Measurements from ENCODE around the gene NOB1. TPM values are rescaled to one million over a fixed set of nuclear protein-coding genes. Genes with fewer than 3 reads are reported as not detected.
A peak's percentile ranks its signal among the peaks of the same experiment; 100 is the strongest.

NOB1 gene
- polyA plus RNA-seq, 2 of the 4 experiments (the other 2 are of a cell fraction) = 123 to 134 TPM

DNA sequence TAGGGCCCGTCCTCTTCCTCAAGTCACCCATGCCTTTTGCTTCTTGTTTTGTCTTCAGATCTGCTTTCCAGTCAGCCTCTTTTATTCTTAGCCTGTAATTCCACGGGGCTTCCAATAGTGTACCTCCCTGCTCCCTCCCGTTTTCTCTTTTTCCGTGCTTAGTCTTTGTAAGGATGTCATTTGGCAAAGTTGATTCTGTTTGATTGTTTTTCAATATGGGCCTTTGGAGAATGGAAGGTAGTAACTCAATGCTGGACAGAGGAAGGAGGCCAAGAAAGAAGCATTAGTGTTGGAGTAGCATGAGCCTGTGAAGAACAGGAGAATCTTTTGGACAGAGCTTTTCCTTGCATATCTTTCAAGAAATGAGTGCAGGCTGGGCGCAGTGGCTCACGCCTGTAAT, 13.9 kb upstream of the NOB1 start:
- WGBS (ENCODE audit: missing lambda C conversion rate) = 90% methylated on average over 6 of the region's 6 CpGs
- Histone ChIP-seq H3K4me1 (peaks cover 3% of the 10 kb centered on the region; the same call in 2 of the 3 replicates), H3K4me2 (no peak overlapping the region), H3K27ac (no peak overlapping the region), H3K4me3 (no peak overlapping the region), H3K9me3 (no peaks in the 10 kb centered on the region)
- DNase-seq (ENCODE audit: low read depth in 1 of 2, low spot score in 1 of 2) (no peak), ATAC-seq (no peak), FAIRE-seq (no peak)
- POLR2A ChIA-PET = no interaction called here
- no peak for TF ChIP-seq MAFK (IDR thresholded peaks at IDR 0.05; ENCODE audit: partially characterized antibody)
- TF ChIP-seq HOXB5 (CRISPR knock-in tag; IDR thresholded peaks at IDR 0.05) = no peak
- TF ChIP-seq JUNB (IDR thresholded peaks at IDR 0.05) = no peak
- TF ChIP-seq, protein P1, sequence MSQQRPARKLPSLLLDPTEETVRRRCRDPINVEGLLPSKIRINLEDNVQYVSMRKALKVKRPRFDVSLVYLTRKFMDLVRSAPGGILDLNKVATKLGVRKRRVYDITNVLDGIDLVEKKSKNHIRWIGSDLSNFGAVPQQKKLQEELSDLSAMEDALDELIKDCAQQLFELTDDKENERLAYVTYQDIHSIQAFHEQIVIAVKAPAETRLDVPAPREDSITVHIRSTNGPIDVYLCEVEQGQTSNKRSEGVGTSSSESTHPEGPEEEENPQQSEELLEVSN (IDR thresholded peaks at IDR 0.05; ENCODE audit: borderline replicate concordance, low read depth) = no peak
- TF ChIP-seq NR3C1 (IDR thresholded peaks at IDR 0.05) = no peak
- TF ChIP-seq FOXS1 (CRISPR knock-in tag; IDR thresholded peaks at IDR 0.05) = no peak
- TF ChIP-seq CBX8 (IDR thresholded peaks at IDR 0.05) = no peak
- no peak for TF ChIP-seq RCOR1 (IDR thresholded peaks at IDR 0.05; ENCODE audit: low read depth, low read length)
- no peak for TF ChIP-seq SMC3 (IDR thresholded peaks at IDR 0.05)
- TF ChIP-seq, protein P2, sequence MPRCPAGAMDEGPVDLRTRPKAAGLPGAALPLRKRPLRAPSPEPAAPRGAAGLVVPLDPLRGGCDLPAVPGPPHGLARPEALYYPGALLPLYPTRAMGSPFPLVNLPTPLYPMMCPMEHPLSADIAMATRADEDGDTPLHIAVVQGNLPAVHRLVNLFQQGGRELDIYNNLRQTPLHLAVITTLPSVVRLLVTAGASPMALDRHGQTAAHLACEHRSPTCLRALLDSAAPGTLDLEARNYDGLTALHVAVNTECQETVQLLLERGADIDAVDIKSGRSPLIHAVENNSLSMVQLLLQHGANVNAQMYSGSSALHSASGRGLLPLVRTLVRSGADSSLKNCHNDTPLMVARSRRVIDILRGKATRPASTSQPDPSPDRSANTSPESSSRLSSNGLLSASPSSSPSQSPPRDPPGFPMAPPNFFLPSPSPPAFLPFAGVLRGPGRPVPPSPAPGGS (IDR thresholded peaks at IDR 0.05) = no peak
- no peak for TF ChIP-seq POLR2A (IDR thresholded peaks at IDR 0.05; ENCODE audit: low read length)
- CTCF ChIA-PET = interaction anchor here (1.3 kb wide), 1 partner anchor 45 kb away, joined by 3 read pairs; no protein-coding TSS in a partner anchor

DNA sequence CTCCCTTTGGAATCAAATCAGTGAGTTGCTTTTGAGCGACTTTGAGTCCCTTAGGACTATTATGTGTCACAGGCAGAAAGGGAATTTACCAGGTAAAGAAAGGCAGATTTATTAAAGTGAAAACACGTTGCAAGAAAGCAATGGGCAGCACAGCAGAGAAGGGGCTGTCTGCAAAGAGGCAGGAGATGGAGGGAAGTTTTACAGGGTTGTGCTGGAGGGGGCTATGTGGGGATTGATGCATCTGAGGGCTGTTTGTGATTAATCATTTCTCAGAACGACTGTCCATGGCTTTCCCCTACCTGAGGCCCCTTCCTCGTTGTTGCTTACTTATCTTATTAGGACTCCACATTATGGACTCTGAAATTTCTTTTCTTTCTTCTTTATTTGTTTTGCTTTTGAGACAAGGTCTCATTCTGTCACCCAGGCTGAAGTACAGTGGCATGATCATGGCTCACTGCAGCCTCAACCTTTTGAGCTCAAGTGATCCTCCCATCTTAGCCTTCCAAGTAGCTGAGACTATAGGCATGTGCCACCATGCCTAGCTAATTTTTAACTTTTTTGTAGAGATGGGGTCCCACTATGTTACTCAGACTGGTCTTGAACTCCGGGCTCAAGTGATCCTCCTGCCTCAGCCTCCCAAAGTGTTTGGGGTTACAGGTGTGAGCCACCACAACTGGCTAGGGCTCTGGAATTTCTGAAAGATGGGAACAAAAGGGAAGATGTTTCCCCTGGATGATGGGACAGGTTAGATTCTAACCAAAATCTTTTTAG, 12.9 kb upstream of the NOB1 start:
- H3K4me3 ChIP-seq = no peak overlapping the region
- WGBS (ENCODE audit: missing lambda C conversion rate) = 86% methylated on average over 5 of the region's 5 CpGs
- H3K4me2 ChIP-seq = no peak overlapping the region
- no peak for TF ChIP-seq MAZ (IDR thresholded peaks at IDR 0.05; ENCODE audit: borderline replicate concordance, low read depth, low read length)
- TF ChIP-seq CHD2 (IDR thresholded peaks at IDR 0.05; ENCODE audit: low read length, partially characterized antibody) = no peak
- TF ChIP-seq EHMT2 (IDR thresholded peaks at IDR 0.05; ENCODE audit: low read depth) = no peak
- no peak for TF ChIP-seq POLR2A (IDR thresholded peaks at IDR 0.05; ENCODE audit: low read length)
- TF ChIP-seq HES2 (IDR thresholded peaks at IDR 0.05) = no peak
- no peak for TF ChIP-seq EHF (CRISPR knock-in tag; IDR thresholded peaks at IDR 0.05)
- no peak for TF ChIP-seq ATOH8 (CRISPR knock-in tag; IDR thresholded peaks at IDR 0.05; ENCODE audit: low read depth)
- no peak for TF ChIP-seq HOXB5 (CRISPR knock-in tag; IDR thresholded peaks at IDR 0.05)
- TF ChIP-seq HDAC2 (IDR thresholded peaks at IDR 0.05) = no peak
- TF ChIP-seq NFE2L2 (conservative IDR thresholded peaks at IDR 0.05; ENCODE audit: low read length) = no peak
- TF ChIP-seq JUNB (IDR thresholded peaks at IDR 0.05) = no peak
- no peak for TF ChIP-seq MAFK (IDR thresholded peaks at IDR 0.05; ENCODE audit: partially characterized antibody)
- TF ChIP-seq CBX8 (IDR thresholded peaks at IDR 0.05) = no peak
- TF ChIP-seq, protein P3, sequence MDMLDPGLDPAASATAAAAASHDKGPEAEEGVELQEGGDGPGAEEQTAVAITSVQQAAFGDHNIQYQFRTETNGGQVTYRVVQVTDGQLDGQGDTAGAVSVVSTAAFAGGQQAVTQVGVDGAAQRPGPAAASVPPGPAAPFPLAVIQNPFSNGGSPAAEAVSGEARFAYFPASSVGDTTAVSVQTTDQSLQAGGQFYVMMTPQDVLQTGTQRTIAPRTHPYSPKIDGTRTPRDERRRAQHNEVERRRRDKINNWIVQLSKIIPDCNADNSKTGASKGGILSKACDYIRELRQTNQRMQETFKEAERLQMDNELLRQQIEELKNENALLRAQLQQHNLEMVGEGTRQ (IDR thresholded peaks at IDR 0.05) = no peak
- H3K27ac ChIP-seq = no peak overlapping the region
- no peak for DNase-seq (ENCODE audit: low read depth in 1 of 2, low spot score in 1 of 2)
- H3K4me1 ChIP-seq = peaks cover 9% of the 10 kb centered on the region; the same call in 2 of the 3 replicates
- ATAC-seq = no peak
- ChIA-PET CTCF (interaction anchor here (1.1 kb wide), 1 partner anchor 58 kb away, joined by 3 read pairs; no protein-coding TSS in a partner anchor), POLR2A (no interaction called here)
- FAIRE-seq = no peak
- no peaks in the 10 kb centered on the region for H3K9me3 ChIP-seq

DNA sequence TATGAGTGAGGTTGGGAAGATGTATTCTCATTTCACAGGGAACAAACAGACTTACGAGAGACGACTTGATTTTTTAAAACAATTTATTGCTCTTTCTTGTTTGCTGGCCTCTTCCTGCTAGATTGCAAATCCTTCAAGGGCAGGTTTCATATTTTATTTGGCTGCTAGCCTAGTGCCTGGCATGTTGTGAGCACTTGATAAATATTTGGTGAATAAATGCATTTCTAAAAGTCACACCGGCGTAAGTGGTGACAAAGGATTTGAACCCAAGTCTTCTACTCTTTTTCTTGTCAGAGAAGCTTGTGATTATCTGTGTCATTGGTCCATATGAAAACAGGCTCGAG, 8.8 kb upstream of the NOB1 start:
- H3K27ac ChIP-seq = no peak overlapping the region
- H3K4me1 ChIP-seq = peaks cover 11% of the 10 kb centered on the region; the same call in 2 of the 3 replicates
- ATAC-seq (no peak), FAIRE-seq (no peak), DNase-seq (ENCODE audit: low read depth in 1 of 2, low spot score in 1 of 2) (no peak)
- no peak for TF ChIP-seq CEBPB (IDR thresholded peaks at IDR 0.05)
- TF ChIP-seq NFE2L2 (conservative IDR thresholded peaks at IDR 0.05; ENCODE audit: low read length) = no peak
- TF ChIP-seq ZC3H11A (IDR thresholded peaks at IDR 0.05) = no peak
- TF ChIP-seq NR3C1 (IDR thresholded peaks at IDR 0.05) = no peak
- no peak for TF ChIP-seq EHMT2 (IDR thresholded peaks at IDR 0.05; ENCODE audit: low read depth)
- TF ChIP-seq MYC (IDR thresholded peaks at IDR 0.05; ENCODE audit: borderline replicate concordance, low read length) = no peak
- TF ChIP-seq SREBF2 (IDR thresholded peaks at IDR 0.05) = no peak
- no peak for TF ChIP-seq CHD4 (IDR thresholded peaks at IDR 0.05; ENCODE audit: borderline replicate concordance)
- TF ChIP-seq HOXB5 (CRISPR knock-in tag; IDR thresholded peaks at IDR 0.05) = no peak
- TF ChIP-seq KDM1A (IDR thresholded peaks at IDR 0.05; ENCODE audit: low read depth) = no peak
- TF ChIP-seq JUN (IDR thresholded peaks at IDR 0.05) = no peak
- no peak for TF ChIP-seq ZNF302 (CRISPR knock-in tag; IDR thresholded peaks at IDR 0.05)
- TF ChIP-seq MAFK (IDR thresholded peaks at IDR 0.05; ENCODE audit: partially characterized antibody) = no peak
- ChIA-PET POLR2A (no interaction called here), CTCF (interaction anchor here (1.1 to 5.0 kb wide), 3 partner anchors 9 to 174 kb away, joined by 4 to 26 read pairs (median 10); partner anchors contain the start of gene NOB1)
- WGBS (ENCODE audit: missing lambda C conversion rate) = 84% methylated on average over 5 of the region's 5 CpGs
- H3K9me3 ChIP-seq = no peaks in the 10 kb centered on the region
- 0 out of 3 replicates have a peak overlapping the region, but pooled peaks have one; percentile 65 for H3K4me3 ChIP-seq
- peak overlapping the region; percentile 94 for H3K4me2 ChIP-seq
